ENCODE measurements around the gene DHCR24.
A peak's percentile ranks its signal among the peaks of the same experiment; 100 is the strongest.
"Not testable (repeated sequence)": the region's sequence is repeated elsewhere in the genome, so short reads cannot be mapped to it uniquely, and the experiment has no call there.

Gene DHCR24

DNA sequence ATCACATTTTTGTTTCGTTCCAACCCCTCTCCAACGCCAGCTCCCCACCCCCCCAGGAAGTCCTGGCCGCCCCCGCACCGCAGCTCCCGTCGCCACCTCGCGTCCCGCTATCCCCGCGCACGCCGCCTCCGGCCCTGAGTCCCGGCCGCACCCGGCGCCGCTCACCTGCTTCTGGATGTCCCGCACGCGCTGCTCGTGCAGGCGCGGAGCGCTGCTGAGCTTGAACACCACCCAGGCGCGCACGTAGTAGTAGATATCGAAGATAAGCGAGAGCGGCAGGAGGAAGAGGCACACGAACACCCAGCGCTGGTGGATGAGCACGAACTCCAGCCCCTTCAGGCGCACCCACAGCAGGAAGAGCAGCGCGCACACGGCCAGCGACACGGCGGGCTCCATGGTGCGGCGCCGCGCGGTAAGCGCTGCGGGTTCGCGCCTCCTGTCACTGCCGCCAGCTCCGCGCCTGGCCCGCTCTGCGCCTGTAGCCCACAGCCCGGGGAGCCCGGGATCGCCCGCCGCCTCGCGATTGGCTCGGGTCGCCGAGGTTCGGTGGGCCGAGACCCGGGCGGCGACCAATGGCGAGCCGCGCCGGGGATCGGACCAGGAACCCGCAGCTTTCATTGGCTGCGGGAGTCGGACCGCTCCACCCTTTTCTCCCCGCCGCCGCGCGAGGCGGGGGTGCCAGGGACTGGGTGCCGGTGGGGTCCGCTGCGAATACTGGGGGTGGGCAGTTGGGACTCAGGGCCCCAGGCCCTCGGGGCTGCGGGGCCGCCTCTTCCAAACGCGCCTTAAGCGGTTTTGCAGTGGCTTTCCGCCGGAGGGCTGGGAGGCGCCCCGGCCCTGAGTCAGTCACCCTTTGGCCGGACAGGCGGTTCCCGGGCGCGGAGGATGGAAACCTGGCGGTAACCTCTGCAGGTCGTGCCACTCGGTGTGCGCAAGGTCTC lies at the start of gene DHCR24:
Gene DHCR24 (minus strand): TSS at position 472 of the 941 bp plus-strand sequence. CDS start 76 bp downstream, at position 396.
- peak in 1 of 2 donors; percentile 76 for DNase-seq

- no peak for DNase-seq
Measured at GRCh38 chr1:54936791-54937190, 49.8 kb upstream of the DHCR24 start.

- DNase-seq: no peak
Measured at GRCh38 chr1:54934869-54935268, 47.9 kb upstream of the DHCR24 start.

DNA sequence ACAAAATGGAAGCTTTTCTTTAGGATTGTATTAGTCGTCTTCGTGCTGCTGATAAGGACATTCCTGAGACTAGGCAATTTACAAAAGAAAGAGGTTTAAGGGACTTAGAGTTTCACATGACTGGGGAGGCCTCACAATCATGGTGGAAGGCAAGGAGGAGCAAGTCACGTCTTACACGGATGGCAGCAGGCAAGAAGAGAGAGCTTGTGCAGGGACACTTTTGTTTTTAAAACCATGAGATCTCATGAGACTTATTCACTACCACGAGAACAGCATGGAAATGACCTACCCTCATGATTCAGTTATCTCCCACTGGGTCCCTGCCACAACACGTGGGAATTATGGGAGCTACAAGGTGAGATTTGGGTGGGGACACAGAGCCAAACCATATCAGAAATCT lies 47.1 kb upstream of the DHCR24 start:
- DNase-seq: not testable (repeated sequence)

- no peak for DNase-seq
Measured at GRCh38 chr1:54931275-54931840, 44.4 kb upstream of the DHCR24 start.

DNA sequence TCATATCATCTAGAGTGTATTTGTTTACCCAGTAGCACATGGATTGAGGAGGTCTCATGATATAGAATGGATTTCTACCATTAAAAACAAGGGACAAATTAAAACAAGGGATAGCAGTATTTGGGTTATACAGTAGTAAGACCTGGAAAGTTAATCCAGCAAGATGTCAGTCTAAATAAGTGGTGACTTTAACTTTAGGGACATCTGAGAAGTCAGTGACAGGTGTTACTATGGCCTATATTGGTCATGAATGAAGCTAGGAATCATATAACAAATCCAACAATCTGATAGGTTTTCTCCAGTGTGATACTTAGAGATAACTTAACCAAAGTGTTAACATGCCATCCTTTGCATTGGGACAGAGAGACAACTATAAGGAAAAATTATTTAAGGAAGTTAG lies 42.7 kb upstream of the DHCR24 start:
- no peak for DNase-seq

- no peak for DNase-seq
Measured at GRCh38 chr1:54928327-54928726, 41.3 kb upstream of the DHCR24 start.

DNA sequence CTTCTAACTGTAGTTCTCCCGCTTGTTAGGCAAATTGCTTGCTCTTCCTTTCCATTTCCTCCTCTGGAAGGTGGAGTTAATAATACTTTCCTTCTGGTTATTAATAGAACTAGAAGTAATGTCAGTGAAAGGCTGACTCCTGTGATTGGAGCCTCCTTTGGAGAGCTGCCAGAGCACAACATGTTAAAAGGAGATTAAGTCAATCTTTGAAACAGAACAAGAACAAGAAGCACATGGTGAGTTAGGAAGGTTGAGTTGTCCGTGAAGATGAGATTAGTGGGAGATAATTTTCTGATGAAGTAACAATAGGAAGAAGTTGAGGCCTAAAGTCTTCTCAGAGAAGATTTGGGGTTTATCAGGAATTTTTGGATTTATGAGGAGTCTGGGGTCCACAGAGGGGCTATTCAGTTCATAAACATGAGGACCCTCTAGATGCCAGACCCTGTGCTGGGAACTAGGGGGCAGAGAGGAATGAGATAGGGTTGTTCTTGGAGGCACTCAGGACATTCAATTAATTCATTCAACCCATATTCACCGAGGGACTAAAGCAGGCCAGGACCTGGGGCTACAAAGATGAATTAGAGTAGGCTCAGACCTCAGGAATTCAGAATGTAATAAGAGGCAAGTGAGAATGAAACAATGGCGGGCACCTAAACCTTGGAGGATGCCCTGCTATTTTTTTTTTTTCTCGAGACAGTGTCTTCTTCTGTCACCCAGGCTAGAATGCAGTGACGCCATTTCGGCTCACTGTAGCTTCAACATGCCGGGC lies 40.7 kb upstream of the DHCR24 start:
- DNase-seq: no peak

- no peak for DNase-seq
Measured at GRCh38 chr1:54926970-54927369, 40.0 kb upstream of the DHCR24 start.

- DNase-seq: no peak
Measured at GRCh38 chr1:54922921-54923421, 36.0 kb upstream of the DHCR24 start.

DNA sequence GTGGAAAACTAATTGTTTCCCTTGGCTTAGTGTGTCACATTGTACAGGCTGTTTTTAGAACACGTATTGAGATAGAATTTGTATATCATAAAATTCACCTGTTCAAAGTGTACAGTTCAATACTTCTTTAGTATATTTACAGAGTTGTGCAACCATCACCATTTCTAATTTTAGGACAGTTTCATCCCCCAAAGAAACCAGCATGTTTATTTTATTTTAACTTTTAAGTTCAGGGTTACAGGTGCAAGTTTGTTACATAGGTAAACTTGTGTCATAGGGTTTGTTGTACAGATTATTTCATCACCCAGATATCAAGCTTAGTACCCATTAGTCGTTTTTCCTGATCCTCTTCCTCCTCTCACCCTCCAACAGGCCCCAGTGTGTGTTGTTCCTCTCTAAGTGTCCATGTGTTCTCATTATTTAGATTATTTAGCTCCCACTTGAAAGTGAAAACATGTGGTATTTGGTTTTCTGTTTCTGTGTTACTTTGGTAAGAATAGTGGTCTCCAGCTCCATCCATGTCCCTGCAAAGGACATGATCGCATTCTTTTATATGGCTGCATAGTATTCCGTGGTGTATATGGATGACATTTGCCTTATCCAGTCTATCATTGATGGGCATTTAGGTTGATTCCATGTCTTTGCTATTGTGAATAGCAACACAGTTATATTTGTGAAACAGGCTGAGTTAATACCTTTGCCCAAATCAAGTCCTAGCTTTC lies 35.2 kb upstream of the DHCR24 start:
- DNase-seq: no peak

DNA sequence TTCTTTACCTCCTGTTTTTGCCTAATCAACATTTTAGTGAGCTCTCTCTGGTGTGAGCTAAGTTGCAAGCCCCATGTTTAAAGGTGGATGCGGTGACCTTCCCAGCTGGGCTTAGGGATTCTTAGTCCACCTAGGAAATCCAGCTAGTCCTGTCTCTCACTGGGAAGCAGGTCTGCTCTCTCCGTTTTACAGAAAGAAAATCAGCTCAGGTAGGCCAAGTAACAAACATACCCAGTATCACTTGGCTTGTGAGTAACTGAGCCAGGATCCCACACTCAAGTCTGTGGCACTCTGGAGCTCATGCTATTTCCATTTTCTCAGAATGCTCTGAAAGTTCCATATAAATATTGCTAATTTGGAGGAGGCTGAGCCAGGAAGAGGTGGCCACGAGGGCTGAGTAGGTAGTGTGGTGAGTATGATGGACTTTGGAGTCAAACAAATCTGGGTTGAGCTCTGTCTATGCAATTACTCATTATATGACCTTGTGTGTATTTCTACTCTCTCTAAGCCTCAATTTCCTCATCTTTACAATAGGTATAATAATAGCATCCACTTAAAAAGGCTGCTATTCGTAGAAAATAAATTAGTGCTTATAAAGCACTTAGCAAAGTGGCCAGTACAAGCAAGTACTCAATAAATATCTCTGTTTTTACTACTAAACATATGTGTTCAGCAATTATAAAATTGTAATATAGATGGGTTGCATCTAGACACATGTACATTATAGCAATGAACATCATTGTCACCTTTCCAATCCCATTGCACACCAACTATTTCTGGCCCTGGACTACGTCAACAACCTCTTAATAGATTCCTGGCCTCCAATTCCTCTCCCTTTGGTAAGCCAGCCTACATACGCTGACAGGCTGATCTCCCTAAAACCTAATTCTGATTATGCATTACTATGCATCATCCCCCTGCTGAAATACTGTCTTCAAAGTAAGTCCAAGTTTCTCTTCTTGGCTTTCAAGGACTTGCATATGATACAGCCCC lies 32.7 kb upstream of the DHCR24 start:
- no peak for DNase-seq

- not testable (repeated sequence) for DNase-seq
Measured at GRCh38 chr1:54911076-54911475, 24.1 kb upstream of the DHCR24 start.

GRCh38 chr1:54906586-54906985 lies 19.6 kb upstream of the DHCR24 start:
- DNase-seq: no peak

GRCh38 chr1:54904476-54905048 lies 17.6 kb upstream of the DHCR24 start:
- no peak for DNase-seq

- DNase-seq: no peak
Measured at GRCh38 chr1:54894271-54894670, 7.3 kb upstream of the DHCR24 start.

DNA sequence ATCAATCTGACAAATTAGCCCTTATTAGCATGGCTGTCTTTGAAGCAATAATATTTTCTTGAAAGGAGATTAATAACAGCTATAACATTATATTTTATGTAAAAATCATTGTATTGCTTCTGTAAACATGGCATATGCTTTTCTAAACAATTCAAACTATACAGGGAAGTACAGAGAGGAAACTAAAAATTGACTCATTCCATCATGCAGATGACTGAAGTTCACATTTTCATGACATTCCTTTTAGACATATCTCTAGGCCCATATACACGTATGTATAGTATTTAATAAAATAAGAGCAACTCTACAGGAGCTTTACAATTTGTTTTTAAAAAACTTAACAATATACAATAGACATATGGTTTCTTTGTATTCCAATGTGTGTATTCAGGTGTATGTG lies 5.6 kb upstream of the DHCR24 start:
- DNase-seq: no peak

GRCh38 chr1:54889132-54889725 lies 2.2 kb upstream of the DHCR24 start:
- no peak for DNase-seq

DNA sequence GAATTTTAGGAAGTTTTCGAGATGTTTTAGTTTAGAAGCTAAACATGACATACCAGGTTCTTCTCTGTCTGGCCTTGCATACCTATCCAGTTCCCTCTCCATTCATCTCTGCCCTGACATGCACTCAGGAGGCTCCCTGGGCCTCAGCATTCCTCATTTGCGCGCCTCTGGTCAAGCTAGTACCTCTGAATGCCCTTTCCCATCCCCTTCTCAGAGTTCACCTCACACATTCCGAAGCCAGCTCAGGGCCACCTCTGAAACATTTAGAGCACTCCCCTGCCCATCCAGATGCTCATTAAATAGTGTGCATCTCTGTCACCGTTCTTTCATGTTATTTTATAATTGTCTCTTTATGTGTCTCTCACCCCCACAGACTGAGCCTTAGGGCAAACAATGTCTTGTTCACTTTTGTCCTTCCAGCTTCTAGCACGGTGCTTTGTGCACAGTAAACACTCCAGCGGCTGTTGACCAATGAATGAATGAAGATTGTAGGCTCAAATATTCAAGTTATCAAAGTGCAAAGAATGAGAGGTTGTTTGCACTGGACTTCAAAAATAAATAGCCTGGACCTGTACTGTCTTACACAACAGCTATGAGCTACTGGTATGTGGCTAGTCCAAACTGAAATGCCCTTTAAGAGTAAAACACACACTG lies 1.2 kb upstream of the DHCR24 start:
- no peak for DNase-seq

DNA sequence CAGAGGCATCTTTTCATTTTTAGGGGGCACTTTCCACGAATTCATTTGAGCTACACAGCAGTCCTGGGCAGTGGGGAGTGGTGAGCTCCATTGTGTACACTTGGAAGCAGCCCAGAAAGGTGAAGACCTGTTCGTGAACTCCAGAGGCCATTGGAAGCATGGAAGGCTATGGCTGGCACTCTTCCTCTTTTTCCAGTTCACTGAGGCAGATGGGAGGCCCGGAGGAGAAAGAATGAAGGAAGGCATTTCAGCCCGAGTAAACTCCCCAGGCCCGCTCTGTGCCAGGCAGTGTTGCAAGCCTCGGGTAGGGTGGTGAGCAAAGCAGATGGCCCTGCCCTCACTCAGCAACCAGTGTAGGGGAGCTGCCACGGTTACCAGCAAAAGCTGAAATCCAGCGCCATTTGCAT lies 673 bp upstream of the DHCR24 start:
- no peak for DNase-seq

All from bone marrow (tissue), 2 donors.